Mucosa of rectum (tissue), 2 donors: Measurements from ENCODE around the gene ABTB1.
"Not testable (repeated sequence)": the region's sequence is repeated elsewhere in the genome, so short reads cannot be mapped to it uniquely, and the experiment has no call there.

Experiments
- H3K27ac ChIP-seq, 2 donors: one replicate each; pipeline ENCODE4 v1.7.0; 2013; ENCODE audit warnings: inconsistent platforms in 2 of 2, low read depth in 2 of 2, low read length in 2 of 2
- H3K27me3 ChIP-seq, 2 donors: one replicate each; pipeline ENCODE4 v1.7.0; 2013; ENCODE audit warnings: low read length in 2 of 2; ENCODE audit not compliant: control insufficient read depth in 2 of 2, insufficient read depth in 2 of 2
- H3K36me3 ChIP-seq, 2 donors: one replicate each; pipeline ENCODE4 v1.7.0; 2013; ENCODE audit warnings: low read length in 2 of 2; ENCODE audit not compliant: control insufficient read depth in 2 of 2, insufficient read depth in 2 of 2
- H3K4me1 ChIP-seq, 2 donors: one replicate each; pipeline ENCODE4 v1.7.0; 2013; ENCODE audit warnings: low read length in 2 of 2, mild to moderate bottlenecking in 1 of 2; ENCODE audit not compliant: control insufficient read depth in 2 of 2, insufficient read depth in 2 of 2
- H3K4me3 ChIP-seq, 2 donors: one replicate each; pipeline ENCODE4 v1.7.0; 2013; ENCODE audit warnings: low read length in 2 of 2
- H3K9ac ChIP-seq, 2 donors: one replicate each; pipeline ENCODE4 v1.7.0; 2013; ENCODE audit warnings: low read length in 2 of 2, low read depth in 1 of 2, mild to moderate bottlenecking in 1 of 2
- H3K9me3 ChIP-seq, 2 donors: one replicate each; pipeline ENCODE4 v1.7.0; 2013; ENCODE audit warnings: low read length in 2 of 2; ENCODE audit not compliant: control insufficient read depth in 2 of 2
- donor health status: healthy.
- donor health status: Normal muscosa, but diverticular disease.

The ABTB1 gene

GRCh38 chr3:127677541-127678314 lies 5.0 kb downstream of the ABTB1 start:
- Histone ChIP-seq H3K27ac (no peak overlapping the region), H3K9ac (no peak overlapping the region), H3K9me3 (no peaks in the 10 kb centered on the region), H3K4me3 (no peak overlapping the region), H3K4me1 (peaks cover 10 to 11% of the 10 kb centered on the region in 2 donors), H3K27me3 (no peaks in the 10 kb centered on the region), H3K36me3 (peaks cover 4 to 12% of the 10 kb centered on the region in 2 donors)

- no peak overlapping the region for H3K27ac ChIP-seq
- H3K36me3 ChIP-seq = peaks cover 4 to 12% of the 10 kb centered on the region in 2 donors
- H3K9ac ChIP-seq = no peak overlapping the region
- no peaks in the 10 kb centered on the region for H3K9me3 ChIP-seq
- no peak overlapping the region for H3K4me3 ChIP-seq
- peaks cover 9 to 10% of the 10 kb centered on the region in 2 donors for H3K4me1 ChIP-seq
- no peaks in the 10 kb centered on the region for H3K27me3 ChIP-seq
These were observed 5.5 kb downstream of the ABTB1 start for GRCh38 chr3:127678315-127678599.

- peaks cover 3 to 6% of the 10 kb centered on the region in 2 donors for H3K4me1 ChIP-seq
- H3K27ac ChIP-seq = no peak overlapping the region
- no peak overlapping the region for H3K9ac ChIP-seq
- H3K36me3 ChIP-seq = peaks cover 4 to 12% of the 10 kb centered on the region in 2 donors
- no peaks in the 10 kb centered on the region for H3K27me3 ChIP-seq
- no peak overlapping the region for H3K4me3 ChIP-seq
- no peaks in the 10 kb centered on the region for H3K9me3 ChIP-seq
These were observed 6.1 kb downstream of the ABTB1 start for GRCh38 chr3:127678611-127679533.

- H3K9ac ChIP-seq = no peak overlapping the region
- H3K9me3 ChIP-seq = no peaks in the 10 kb centered on the region
- peaks cover 4 to 12% of the 10 kb centered on the region in 2 donors for H3K36me3 ChIP-seq
- peaks cover 0 to under 1% of the 10 kb centered on the region in 2 donors for H3K4me1 ChIP-seq
- H3K4me3 ChIP-seq = no peak overlapping the region
- no peaks in the 10 kb centered on the region for H3K27me3 ChIP-seq
- H3K27ac ChIP-seq = no peak overlapping the region
These were observed 6.9 kb downstream of the ABTB1 start for GRCh38 chr3:127679534-127680145.

GRCh38 chr3:127680146-127680661 lies 7.5 kb downstream of the ABTB1 start:
- Histone ChIP-seq H3K4me1 (no peaks in the 10 kb centered on the region), H3K36me3 (peaks cover 4 to 12% of the 10 kb centered on the region in 2 donors), H3K9me3 (no peaks in the 10 kb centered on the region), H3K27ac (no peak overlapping the region), H3K4me3 (no peak overlapping the region), H3K9ac (no peak overlapping the region), H3K27me3 (no peaks in the 10 kb centered on the region)

GRCh38 chr3:127680798-127681221 lies 8.1 kb downstream of the ABTB1 start:
- no peaks in the 10 kb centered on the region for H3K27me3 ChIP-seq
- H3K4me3 ChIP-seq = no peak overlapping the region
- no peak overlapping the region for H3K27ac ChIP-seq
- no peak overlapping the region for H3K9ac ChIP-seq
- no peaks in the 10 kb centered on the region for H3K4me1 ChIP-seq
- no peaks in the 10 kb centered on the region for H3K9me3 ChIP-seq
- H3K36me3 ChIP-seq = peaks cover 4 to 12% of the 10 kb centered on the region in 2 donors

- not testable (repeated sequence) for H3K9me3 ChIP-seq, H3K4me3 ChIP-seq, H3K27me3 ChIP-seq, H3K9ac ChIP-seq, H3K4me1 ChIP-seq, H3K27ac ChIP-seq
- peaks cover 2 to 12% of the 10 kb centered on the region in 2 donors for H3K36me3 ChIP-seq
These were observed 9.4 kb downstream of the ABTB1 start for GRCh38 chr3:127682175-127682554.

- no peak overlapping the region for H3K9ac ChIP-seq
- H3K27ac ChIP-seq = no peak overlapping the region
- H3K27me3 ChIP-seq = no peaks in the 10 kb centered on the region
- H3K4me1 ChIP-seq = no peaks in the 10 kb centered on the region
- no peak overlapping the region for H3K4me3 ChIP-seq
- H3K36me3 ChIP-seq = peaks cover 0 to 12% of the 10 kb centered on the region in 2 donors
- no peaks in the 10 kb centered on the region for H3K9me3 ChIP-seq
These were observed 9.8 kb downstream of the ABTB1 start for GRCh38 chr3:127682561-127682960.

- H3K27me3 ChIP-seq = no peaks in the 10 kb centered on the region
- no peak overlapping the region for H3K9ac ChIP-seq
- H3K27ac ChIP-seq = no peak overlapping the region
- no peaks in the 10 kb centered on the region for H3K4me1 ChIP-seq
- H3K9me3 ChIP-seq = no peaks in the 10 kb centered on the region
- no peaks in the 10 kb centered on the region for H3K36me3 ChIP-seq
- no peak overlapping the region for H3K4me3 ChIP-seq
These were observed 12.3 kb downstream of the ABTB1 start for GRCh38 chr3:127684871-127685707.
